Nucleus accumbens (tissue), 56 donors: ENCODE measurements around the gene SLC6A4.
"Not testable (repeated sequence)": the region's sequence is repeated elsewhere in the genome, so short reads cannot be mapped to it uniquely, and the experiment has no call there.

Experiments used
- DNase-seq, 56 donors: peaks; one replicate each; lab custom pipeline; 2025; lab: John Stamatoyannopoulos, UW

Gene SLC6A4

DNA sequence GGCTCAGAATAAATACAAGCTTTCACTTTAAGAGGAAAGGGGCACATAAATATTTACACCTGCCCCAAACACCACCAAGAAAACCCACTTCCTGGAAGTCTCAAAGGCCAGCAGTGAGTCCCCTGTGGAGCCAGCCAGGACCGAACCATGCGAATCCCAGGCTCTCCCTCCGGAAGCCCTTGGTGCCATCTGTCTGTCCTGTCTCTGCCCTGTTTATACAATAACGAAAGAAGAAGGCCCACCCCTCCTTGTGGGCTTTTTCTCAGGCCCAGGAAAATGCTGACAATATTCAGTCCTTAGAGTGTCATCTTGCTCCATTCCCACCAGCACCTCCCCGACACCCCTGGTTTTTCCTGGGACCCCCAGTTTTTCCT lies 3.6 kb upstream of the SLC6A4 start:
- no peak for DNase-seq

DNA sequence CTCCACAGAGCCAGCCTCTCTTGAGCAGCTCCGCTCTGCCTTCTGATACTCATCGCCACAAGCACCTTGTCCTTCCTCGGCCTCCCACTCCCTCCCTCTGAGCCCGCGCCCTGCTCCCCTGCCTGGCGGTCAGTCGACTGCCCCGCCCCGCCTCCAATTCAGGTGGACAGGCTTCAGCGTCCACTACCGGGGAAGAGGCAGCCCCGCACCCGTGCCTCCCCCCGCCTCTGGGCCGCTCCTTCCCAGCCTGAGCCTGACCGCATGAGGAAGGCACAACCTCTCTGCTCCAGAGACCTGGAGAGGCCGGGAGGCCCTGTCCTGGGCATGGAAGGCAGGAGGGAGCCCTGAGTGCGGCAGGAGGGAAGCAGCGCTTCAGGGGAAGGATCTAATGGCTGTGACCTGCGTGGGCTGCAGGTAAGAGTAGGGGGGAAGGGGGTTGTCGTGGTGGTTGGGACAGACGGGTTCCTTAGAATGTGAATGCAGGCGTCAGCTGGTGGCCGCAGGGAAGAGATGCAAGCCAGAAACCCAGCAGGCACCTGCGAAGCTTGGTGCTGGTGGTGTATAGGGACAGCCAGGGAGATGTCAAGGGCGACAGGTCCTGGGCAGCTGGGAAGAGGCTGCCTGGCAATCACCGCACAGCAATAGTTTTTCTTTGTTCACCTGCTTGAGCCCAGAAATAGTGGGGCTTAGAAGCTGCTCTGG lies 3.0 kb upstream of the SLC6A4 start:
- no peak for DNase-seq

DNA sequence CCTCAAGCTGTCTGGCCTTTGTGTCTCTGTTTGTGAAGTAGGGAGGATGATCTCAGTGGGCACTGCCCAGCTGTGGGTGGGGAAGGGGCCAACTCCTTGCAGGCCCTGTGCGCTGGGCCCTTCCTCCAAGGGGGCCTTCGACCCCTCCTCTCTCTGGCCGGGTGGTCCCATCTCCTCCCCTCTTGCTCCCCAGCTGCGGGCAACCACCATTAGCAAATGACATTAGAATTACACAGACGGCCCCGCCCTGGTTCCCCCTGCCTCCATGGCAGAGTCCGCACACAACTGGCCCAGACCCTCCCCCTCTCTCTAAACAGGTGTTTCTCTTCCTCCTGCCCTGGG lies 2.5 kb upstream of the SLC6A4 start:
- no peak for DNase-seq

DNA sequence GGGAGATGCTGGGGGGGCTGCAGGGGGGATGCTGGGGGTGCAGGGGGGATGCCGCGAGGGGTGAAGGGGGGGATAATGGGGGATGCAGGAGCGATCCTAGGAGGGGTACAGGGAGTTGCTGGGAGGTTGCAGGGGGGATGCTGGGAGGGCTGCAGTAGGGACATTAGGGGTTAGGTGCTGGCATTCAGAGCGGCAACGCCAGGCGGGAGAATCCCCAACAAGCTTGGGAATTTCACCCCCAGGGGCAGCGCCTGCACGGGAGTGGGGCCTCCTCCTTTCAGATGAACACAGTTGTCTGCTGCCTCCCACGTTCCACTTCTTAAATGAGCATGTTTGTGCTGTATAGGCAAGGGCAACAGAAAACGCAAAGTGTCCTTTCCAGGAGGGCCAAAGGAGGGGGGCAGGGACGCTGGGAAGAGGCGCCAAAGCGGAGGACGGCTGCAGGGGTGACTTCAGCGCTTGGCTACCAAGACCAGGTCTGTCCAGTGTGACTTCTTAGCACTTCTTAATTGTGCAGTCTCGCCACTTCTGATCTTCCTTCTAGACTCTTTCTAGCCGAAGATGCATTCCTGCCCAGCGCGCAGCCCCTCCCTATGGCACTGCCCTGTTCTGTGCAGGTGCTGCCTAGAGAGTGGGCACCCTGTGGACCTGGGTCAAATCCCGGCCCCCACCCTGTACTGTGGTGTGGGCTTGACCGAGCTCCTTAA lies 2.0 kb upstream of the SLC6A4 start:
- DNase-seq = no peak

DNA sequence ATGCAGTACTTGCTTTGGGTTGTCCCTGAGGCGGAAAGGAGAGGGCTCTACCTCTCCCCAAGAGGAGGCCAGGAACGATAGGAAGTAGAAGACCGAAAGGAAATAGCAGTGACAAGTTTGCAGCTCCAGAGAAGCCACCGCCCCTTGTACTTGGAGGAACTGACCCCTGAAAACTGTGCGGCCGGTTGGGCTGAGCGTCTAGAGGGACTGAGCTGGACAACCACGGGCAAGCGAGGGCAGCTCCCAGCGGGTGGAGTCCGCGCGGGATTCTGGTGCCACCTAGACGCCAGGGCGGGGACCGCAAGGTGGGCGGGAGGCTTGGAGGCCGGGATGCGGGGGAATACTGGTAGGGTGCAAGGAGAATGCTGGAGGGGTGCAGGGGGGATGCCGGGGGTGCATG lies 1.3 kb upstream of the SLC6A4 start:
- DNase-seq = peak in 16 of 56 donors; percentile 1 to 51 (median 10)

DNA sequence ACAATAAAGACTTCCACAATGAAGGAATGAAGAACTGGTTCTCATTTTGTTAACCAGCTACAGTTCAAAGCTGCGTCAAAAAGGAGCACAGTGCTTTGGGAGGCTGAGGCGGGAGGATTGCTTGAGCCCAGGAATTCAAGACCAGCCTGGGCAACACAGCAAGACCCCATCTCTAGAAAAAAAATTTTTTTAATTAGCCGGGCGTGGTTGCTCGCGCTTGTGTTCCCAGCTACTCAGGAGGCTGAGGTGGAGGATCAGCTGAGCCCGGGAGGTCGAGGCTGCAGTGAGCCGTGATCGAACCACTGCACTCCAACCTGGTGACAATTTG lies 764 bp upstream of the SLC6A4 start:
- DNase-seq = no peak

DNA sequence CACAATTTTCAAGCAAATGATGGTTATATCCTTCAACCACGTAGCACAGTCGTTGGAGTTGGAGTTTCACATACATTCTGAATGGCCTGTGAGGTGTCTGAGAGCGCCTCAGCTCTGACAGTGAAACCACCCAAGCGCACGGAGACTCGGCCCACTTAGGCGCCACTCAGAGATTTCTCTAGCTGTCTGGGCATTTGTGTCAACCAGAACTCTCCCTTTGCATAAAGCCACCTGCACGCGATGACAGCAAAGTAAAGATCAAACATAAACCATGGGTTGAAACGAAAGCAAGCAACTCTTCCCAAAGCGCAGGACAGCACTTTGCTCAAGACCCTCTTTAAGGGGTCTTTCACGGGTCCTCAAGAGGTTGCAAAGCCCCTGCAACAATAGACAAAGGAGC lies 533 bp downstream of the SLC6A4 start:
- no peak for DNase-seq

DNA sequence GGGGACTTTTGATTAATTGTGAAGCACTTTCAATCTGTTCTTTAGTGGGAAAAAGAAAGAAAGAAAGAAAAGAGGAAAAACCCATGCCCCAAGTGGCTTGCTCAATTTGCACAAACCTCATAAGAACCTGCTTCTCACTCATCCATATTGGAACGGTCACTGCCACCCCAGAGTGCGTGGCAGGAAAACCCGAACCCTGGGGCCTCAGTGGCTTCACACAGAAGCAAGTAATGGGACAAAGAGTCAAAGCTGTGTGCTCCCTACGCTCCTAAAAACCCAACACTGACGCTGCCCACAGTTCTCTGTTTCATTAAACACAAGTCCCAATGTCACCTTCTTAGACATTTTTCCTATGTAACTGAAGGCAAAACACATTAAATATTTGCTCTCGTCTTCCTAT lies 1.2 kb downstream of the SLC6A4 start:
- DNase-seq = no peak

DNA sequence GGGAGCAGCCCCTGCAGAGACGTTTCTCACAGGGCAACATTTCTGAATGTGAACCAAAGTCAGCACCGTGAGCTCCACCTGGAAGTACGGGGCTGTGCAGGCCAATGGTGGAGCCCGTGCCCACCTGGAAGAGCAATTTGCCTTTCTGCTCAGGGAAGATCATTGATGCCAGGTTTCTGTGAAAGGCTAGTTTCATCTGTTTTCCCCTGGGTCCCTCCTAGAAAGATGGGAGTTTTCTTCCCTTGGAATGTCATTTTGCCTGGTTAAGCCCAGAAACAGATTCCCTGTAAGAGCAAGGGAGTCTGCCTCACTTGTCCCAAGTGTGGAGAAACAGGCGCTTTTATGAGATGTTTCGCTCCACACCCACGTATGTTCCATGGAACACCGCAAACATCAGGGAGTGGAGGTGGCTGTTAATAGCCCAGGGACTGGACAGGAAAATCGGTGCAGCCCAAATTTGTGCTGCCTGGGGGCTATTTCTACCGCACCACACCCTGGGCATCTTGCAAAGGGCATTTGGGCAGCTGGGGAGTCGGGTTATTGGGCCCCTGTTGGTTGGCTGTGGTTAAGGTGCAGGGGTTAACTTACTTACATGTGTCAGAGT lies 2.6 kb downstream of the SLC6A4 start:
- DNase-seq = no peak

DNA sequence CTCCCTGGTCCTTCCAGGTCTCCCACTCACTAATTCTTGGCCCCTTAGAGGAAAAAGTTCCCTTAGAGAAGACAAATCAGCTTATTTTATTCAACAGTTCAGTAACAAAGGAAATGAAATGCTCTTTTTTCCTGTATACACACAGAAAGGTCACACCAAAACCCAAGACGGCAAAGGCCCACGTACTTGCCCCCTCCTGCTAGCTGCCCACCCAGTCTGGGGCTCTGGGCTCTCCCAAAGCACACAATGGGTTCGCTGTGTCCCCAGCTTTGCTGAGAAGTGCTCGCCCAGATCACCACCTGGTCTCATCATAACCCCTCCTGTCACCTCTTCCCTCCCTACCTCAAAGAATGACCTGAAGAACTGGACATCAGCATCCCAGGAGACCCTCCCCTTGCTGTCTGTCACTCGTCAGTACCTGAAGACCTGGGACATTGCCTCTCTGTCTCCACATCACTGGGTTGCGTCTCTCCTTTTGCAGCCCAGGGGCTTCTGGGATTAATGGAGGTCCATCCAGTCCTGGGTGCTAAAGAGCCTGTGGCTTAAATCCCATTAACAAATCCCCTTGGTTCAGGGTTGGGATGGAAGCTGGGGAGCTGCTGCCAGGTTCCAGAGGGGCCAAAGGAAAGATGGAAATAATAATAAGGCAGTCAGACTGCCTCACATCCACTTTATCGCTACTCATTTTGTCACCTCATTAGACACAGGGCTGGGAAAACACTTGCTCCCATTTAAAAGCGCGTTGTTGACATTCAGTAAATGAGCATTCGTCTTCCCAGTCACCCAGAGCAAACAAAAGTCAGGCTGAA lies 3.3 kb downstream of the SLC6A4 start:
- no peak for DNase-seq

DNA sequence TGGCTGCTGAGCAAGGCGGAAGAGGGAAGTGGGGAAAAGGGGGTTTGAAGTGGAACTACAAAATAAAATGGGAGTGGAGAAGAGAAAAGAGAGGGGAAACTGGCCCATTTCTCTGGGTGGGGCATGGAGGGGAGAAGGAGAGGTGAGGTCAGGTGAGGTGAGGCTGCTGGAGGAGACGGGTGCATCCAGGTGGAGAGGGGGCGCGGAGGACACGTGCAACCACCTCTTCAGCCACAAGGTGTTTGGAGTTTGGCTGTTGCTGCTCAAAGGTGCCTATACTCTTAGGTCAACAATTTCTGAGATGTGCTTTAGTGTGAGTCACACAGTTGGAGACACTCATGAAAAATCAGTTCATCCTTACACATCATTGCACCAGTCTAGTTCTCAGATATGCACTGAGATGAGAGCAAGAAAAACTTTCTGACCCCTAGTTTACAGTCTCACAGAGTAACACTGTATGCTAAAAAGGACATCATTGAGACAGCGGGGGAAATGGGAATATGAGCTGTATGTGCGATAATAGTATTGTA lies 4.8 kb downstream of the SLC6A4 start:
- no peak for DNase-seq

DNA sequence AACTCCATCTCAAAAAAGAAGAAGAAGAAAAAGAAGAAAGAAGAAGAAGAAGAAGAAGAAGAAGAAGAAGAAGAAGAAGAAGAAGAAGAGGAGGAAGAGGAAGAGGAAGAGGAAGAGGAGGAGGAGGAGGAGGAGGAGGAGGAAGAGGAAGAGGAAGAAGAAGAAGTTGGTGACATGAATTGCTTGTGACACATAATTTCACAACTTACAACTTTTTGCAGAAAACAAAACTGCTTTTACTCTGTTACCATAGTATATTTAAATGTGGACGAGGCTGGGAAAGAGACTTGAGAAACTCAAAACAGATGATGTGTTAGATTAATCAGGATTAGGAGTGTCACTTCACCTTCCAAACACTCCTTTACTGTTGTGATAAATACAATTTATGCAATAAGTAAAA lies 5.5 kb downstream of the SLC6A4 start:
- DNase-seq = not testable (repeated sequence)

DNA sequence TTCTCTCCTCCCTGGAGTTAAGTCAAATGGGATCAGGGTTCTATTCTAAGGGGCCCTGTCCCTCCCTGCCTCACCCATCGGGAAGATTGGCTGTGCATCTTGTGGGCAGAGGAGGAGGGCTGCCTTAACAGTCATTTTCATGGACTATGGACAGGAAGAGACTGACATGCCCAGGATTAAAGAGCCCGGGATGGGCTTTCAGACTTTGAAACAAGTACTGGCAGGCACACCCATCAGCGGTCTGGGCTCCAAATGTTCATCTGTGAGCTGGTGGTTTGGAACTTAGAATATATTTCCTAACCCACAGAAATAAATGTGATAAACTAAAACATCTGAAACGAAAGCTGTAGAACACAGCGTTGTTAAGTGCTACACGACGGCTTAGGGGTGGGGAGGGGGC lies 6.5 kb downstream of the SLC6A4 start:
- DNase-seq = no peak

DNA sequence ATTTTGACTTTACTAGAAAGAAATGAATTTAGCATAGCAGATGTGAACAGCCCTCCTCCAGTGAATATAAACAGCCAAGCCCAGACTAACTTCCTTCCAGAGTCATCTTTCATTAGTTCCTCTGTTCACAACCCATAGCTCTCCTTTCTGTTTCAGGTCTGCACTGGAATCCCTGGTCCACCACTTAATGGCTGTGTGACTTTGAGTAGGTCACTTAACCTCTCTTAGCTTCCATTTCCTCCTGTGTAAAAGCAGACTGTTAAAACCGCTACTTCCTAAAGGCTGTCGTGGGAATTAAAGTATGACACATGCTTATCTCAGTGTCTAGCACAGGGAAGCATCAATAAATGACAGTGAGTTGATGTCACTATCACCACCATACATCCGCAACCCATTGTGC lies 7.5 kb downstream of the SLC6A4 start:
- no peak for DNase-seq

DNA sequence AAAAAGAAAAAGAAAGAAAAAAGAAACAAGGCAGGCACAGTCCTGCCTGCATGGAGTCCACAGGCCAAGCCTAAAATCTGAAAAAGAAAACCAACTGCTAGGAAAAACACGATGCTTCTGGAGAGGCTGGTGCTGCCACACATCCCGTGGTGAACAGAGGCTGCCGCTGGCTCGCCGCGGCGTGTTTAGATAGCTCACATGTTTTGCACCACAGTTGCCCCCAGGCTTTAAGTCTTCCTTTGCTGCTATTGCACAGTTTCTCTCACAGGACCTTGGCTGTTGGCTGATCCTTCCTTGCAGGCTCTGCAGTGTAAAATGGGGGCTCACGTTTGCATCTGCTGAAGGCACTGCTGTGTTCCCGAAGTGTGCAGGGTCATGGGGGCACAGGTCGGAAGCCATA lies 8.6 kb downstream of the SLC6A4 start:
- no peak for DNase-seq

DNA sequence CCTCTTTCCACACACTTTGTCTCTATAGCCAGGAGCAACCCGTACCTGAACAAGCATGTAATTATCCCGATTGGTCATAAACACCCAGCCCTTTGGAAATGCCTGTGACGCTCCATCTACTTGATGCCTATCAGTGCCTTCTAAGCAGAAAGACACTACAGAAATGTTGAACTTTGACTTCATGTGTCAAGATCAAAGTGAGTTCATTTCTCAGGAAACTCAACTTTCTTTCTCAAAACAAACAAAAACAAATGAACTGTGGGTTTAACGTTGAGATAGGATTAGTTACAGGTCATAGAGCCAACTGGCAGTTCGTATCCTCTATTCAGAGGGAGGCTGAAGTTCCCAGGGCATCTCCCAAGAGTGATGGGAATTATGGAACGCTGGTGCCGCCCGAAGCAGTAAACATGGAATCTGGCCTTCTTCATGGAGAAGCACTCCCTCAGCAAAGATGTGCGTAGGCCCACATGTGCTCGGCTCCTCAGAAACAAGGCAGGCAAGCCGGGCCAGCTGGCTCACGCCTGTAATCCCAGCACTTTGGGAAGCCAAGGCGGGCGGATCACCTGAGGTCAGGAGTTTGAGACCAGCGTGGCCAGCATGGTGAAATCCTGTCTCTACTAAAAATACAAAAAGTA lies 9.5 kb downstream of the SLC6A4 start:
- no peak for DNase-seq

DNA sequence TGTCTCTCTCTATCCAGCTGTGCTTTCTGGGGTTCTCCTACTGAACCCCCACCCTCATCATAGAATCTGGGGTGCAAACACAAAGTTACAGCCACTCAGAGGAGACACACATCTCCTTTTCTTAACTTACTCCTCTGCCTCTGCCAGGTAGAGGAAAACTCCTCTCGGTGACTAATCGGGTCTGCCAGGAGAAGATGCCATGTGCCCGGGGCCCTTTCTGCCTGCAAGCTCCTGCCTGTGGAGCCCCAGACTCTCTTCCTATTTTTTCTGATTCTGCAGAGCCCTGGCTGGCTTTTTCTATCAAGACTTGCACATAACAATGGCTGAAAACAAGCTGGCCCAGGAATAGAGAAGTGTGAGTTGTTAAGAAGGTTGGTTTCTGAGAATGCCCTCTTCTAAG lies 10.4 kb downstream of the SLC6A4 start:
- no peak for DNase-seq

DNA sequence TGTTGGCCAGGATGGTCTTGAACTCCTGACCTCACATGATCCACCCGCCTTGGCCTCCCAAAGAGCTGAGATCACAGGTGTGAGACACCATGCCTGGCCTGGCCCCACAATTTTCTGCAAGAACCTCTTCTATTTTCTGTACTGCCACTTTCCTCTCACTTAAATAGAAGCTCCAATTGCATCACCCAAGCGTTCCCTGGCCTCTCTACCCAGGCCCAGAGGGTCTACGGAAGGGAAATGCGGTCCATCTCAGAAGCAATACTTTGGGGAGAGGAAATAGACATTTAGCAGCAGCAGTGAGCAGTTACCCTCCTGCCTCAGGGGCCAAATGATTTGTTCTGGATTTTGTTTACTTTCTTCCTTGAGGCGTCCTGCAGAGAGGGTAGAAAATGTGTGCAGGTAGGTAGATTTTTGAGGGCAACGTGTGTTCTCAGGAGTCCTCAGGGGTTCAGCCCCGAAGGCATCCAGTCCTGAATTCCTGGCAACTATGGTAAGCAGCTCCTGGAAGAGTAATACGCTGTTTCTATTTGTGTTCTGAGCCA lies 11.0 kb downstream of the SLC6A4 start:
- DNase-seq = no peak

DNA sequence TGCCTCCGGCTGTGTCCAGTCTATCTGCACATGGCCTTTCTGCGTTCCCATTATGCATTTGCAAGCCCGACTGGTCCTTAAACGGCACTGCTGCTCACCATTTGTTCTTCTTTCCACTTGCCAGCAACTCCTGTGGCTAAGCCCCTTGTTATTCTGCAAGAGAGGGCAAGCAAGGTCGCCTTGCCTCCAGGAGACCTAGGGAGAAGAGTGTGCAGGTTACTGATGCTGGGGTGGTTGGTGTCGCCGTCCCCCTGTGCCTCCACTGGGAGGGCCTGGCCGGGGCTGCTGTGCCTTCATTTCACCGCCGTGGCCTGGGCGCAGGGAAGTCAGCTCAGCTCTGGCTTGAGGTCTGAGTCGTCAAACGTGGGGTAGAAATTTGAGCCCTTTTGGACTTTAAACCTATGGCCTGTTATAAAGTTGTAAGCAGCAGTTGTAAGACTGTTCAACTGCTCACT lies 12.7 kb downstream of the SLC6A4 start:
- DNase-seq = no peak

DNA sequence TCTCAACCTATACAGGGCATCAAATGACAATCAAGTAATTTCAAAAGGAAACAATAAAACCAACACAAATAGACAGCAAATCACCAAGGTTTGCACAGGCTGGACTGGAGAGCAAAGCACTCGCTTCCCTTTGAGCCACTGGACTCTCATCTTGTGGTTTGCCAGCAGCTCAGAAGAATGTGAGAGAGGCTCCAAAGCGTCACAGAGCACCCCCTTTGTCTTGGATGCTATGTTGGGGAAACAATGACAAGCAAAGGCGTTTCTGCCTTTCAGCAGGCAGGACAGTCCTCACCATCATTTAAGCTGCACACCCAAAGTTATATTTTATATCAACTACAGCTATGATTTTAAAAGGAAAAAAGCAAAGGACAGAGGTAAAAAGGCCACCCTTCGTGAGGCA lies 13.2 kb downstream of the SLC6A4 start:
- no peak for DNase-seq
